EL (cell line): ENCODE results near the gene ADGRL3.
A peak's percentile ranks its signal among the peaks of the same experiment; 100 is the strongest.
"Not testable (repeated sequence)": the region's sequence is repeated elsewhere in the genome, so short reads cannot be mapped to it uniquely, and the experiment has no call there.

Experiments
- DNase-seq: peaks from one replicate; pipeline ENCODE4 v3.0.0-alpha.2; 2016

ADGRL3 gene

GRCh38 chr4:61207156-61207555 lies 7.0 kb downstream of the ADGRL3 start:
- DNase-seq = not testable (repeated sequence)

GRCh38 chr4:61210186-61210939 lies 10.2 kb downstream of the ADGRL3 start:
- DNase-seq = no peak

GRCh38 chr4:61211781-61212180 lies 11.7 kb downstream of the ADGRL3 start:
- no peak for DNase-seq

- no peak for DNase-seq
Observed at GRCh38 chr4:61212788-61213187, 12.7 kb downstream of the ADGRL3 start.

GRCh38 chr4:61214680-61215079 lies 14.6 kb downstream of the ADGRL3 start:
- no peak for DNase-seq

GRCh38 chr4:61217222-61217621 lies 17.1 kb downstream of the ADGRL3 start:
- no peak for DNase-seq

- no peak for DNase-seq
Observed at GRCh38 chr4:61220556-61220955, 20.4 kb downstream of the ADGRL3 start.

- DNase-seq = no peak
Observed at GRCh38 chr4:61223385-61223784, 23.3 kb downstream of the ADGRL3 start.

GRCh38 chr4:61224573-61224972 lies 24.4 kb downstream of the ADGRL3 start:
- DNase-seq = no peak

- DNase-seq = no peak
Observed at GRCh38 chr4:61225656-61226055, 25.5 kb downstream of the ADGRL3 start.

GRCh38 chr4:61231421-61231820 lies 31.3 kb downstream of the ADGRL3 start:
- DNase-seq = no peak

- DNase-seq = no peak
Observed at GRCh38 chr4:61239250-61239649, 39.1 kb downstream of the ADGRL3 start.

GRCh38 chr4:61243962-61244361 lies 43.8 kb downstream of the ADGRL3 start:
- DNase-seq = no peak

GRCh38 chr4:61245069-61245714 lies 45.1 kb downstream of the ADGRL3 start:
- DNase-seq = no peak

- no peak for DNase-seq
Observed at GRCh38 chr4:61246034-61246433, 45.9 kb downstream of the ADGRL3 start.

- DNase-seq = no peak
Observed at GRCh38 chr4:61248705-61249104, 48.6 kb downstream of the ADGRL3 start.

- no peak for DNase-seq
Observed at GRCh38 chr4:61251129-61251528, 51.0 kb downstream of the ADGRL3 start.

GRCh38 chr4:61254406-61254805 lies 54.3 kb downstream of the ADGRL3 start:
- no peak for DNase-seq

- peak; percentile 0 for DNase-seq
Observed at GRCh38 chr4:61273233-61273632, 73.1 kb downstream of the ADGRL3 start.

- no peak for DNase-seq
Observed at GRCh38 chr4:61274286-61274685, 74.2 kb downstream of the ADGRL3 start.

GRCh38 chr4:61275241-61275640 lies 75.1 kb downstream of the ADGRL3 start:
- DNase-seq = no peak

GRCh38 chr4:61276029-61276428 lies 75.9 kb downstream of the ADGRL3 start:
- no peak for DNase-seq

GRCh38 chr4:61277785-61278760 lies 77.9 kb downstream of the ADGRL3 start:
- no peak for DNase-seq
